K562 (cell line): ENCODE data around the gene FILIP1. TPM values are rescaled to one million over a fixed set of nuclear protein-coding genes. Genes with fewer than 3 reads are reported as not detected.

Experiments used
- ATAC-seq: fragments of 200-7000 bp; cut with Tn5 transposase; 3 replicates; pipeline ENCODE4 v1.9.1; 2020; ENCODE audit warnings: moderate library complexity
- BruUV-seq: library from RNA; stranded (reverse); fragments of 400-500 nt; replicated peaks from 2 replicates; lab custom pipeline; 2021; lab: Mats Ljungman, UMichigan
- CTCF ChIA-PET: fragments of 300-600 bp; formaldehyde crosslinking; extraction: SDS; loops from one replicate; lab custom pipeline; 2021; ENCODE audit warnings: low intra/inter-chr PET ratio; lab: Yijun Ruan, JAX
- POLR2A ChIA-PET: fragments of 300-600, 350-650 bp; sonication (Branson Sonifier 250); formaldehyde crosslinking; extraction: SDS; loops from one replicate; lab custom pipeline; 2021; ENCODE audit warnings: antibody characterized with exemption, inconsistent platforms; lab: Yijun Ruan, JAX
- DNase-seq, 4 experiments: peaks; one replicate each; pipeline versions ENCODE4 v3.0.0 to v3.0.0-alpha.2; 2011 to 2018; ENCODE audit warnings: low spot score in 3 of 4, mixed read lengths in 3 of 4; ENCODE audit errors: extremely low read depth in 1 of 4
- FAIRE-seq: peaks from 2 replicates; lab custom pipeline; 2011; peaks lifted over from hg19 to GRCh38; lab: Jason Lieb, UNC
- H2AFZ ChIP-seq: 2 replicates; pipeline ENCODE4 v1.6.0; 2011; ENCODE audit warnings: low read depth, low read length, control low read depth, inconsistent platforms
- H3K27ac ChIP-seq: fragments of 200-600 bp; 3 replicates; pipeline ENCODE4 v1.8.0; 2011; ENCODE audit warnings: low read depth, mild to moderate bottlenecking, control low read depth, inconsistent platforms, low read length, moderate library complexity, mixed read lengths; ENCODE audit errors: extremely low read depth
- H3K27me3 ChIP-seq, 2 experiments: fragments of 300-600 bp in 1 of 2; 2 replicates in 1 of 2; 3 replicates in 1 of 2; pipeline versions ENCODE4 v1.6.0 to v1.8.0; 2011; ENCODE audit warnings: inconsistent platforms in 2 of 2, low read length in 2 of 2, mild to moderate bottlenecking in 1 of 2, mixed read lengths in 1 of 2, moderate library complexity in 1 of 2; ENCODE audit not compliant: control insufficient read depth in 2 of 2, insufficient read depth in 2 of 2
- H3K36me3 ChIP-seq: fragments of 300-600 bp; 3 replicates; pipeline ENCODE4 v1.8.0; 2011; ENCODE audit warnings: mild to moderate bottlenecking, low read length, inconsistent platforms; ENCODE audit not compliant: control insufficient read depth, insufficient read depth
- H3K4me1 ChIP-seq, 2 experiments: fragments of 200-600 bp in 1 of 2; replicated peaks in 1 of 2; 2 replicates in 1 of 2; 3 replicates in 1 of 2; pipeline versions ENCODE4 v1.5.1 to v1.8.0; 2011; ENCODE audit warnings: inconsistent platforms in 2 of 2, low read length in 2 of 2, mild to moderate bottlenecking in 1 of 2, mixed read lengths in 1 of 2, moderate library complexity in 1 of 2; ENCODE audit not compliant: control insufficient read depth in 2 of 2, insufficient read depth in 2 of 2
- H3K4me2 ChIP-seq: 2 replicates; pipeline ENCODE4 v1.6.1; 2011; ENCODE audit warnings: low read length, control low read depth, inconsistent platforms, mixed read lengths; ENCODE audit not compliant: insufficient read depth
- H3K4me3 ChIP-seq: fragments of 200-600 bp; sonication (generic), shearing (Covaris generic); 2 replicates; pipeline ENCODE4 v1.5.1; 2016; ENCODE audit warnings: control low read depth, inconsistent platforms
- H3K79me2 ChIP-seq: fragments of 200-600 bp; 3 replicates; pipeline ENCODE4 v1.8.0; 2011; ENCODE audit warnings: low read length, inconsistent platforms; ENCODE audit not compliant: control insufficient read depth, insufficient read depth
- H3K9ac ChIP-seq, 2 experiments: 2 replicates each; pipeline versions ENCODE4 v1.6.0 to v1.6.1; 2011; ENCODE audit warnings: low read depth in 2 of 2, low read length in 2 of 2, control low read depth in 1 of 2, inconsistent platforms in 1 of 2, mild to moderate bottlenecking in 1 of 2, mixed read lengths in 1 of 2; ENCODE audit not compliant: insufficient read depth in 1 of 2
- H3K9me1 ChIP-seq: one replicate; pipeline ENCODE4 v1.6.0; 2011; ENCODE audit warnings: inconsistent platforms, mild to moderate bottlenecking, low read length, moderate library complexity; ENCODE audit not compliant: control insufficient read depth, insufficient read depth
- H3K9me3 ChIP-seq: replicated peaks from 2 replicates; pipeline ENCODE4 v1.5.1; 2011; ENCODE audit warnings: low read depth, low read length, inconsistent platforms; ENCODE audit not compliant: control insufficient read depth, insufficient read depth
- H4K20me1 ChIP-seq: replicated peaks from 2 replicates; pipeline ENCODE4 v1.6.1; 2011; ENCODE audit warnings: low read length, inconsistent platforms, mixed read lengths; ENCODE audit not compliant: control insufficient read depth, insufficient read depth
- CBFB ChIP-seq: sonication (generic); formaldehyde crosslinking; IDR thresholded peaks from 2 replicates; pipeline ENCODE4 v1.4.0; 2020; ENCODE audit warnings: mild to moderate bottlenecking, missing genetic modification reagents
- CHD1 ChIP-seq: fragments of 200-600 bp; sonication (generic); IDR thresholded peaks from one replicate; pipeline ENCODE4 v1.6.1; 2012; ENCODE audit warnings: mild to moderate bottlenecking, moderate library complexity, low read length, inconsistent platforms
- DEAF1 ChIP-seq: fragments of 450-650 bp; formaldehyde crosslinking; IDR thresholded peaks from 2 replicates; pipeline ENCODE4 v1.4.0; 2020; ENCODE audit warnings: mild to moderate bottlenecking, moderate library complexity
- EP300 ChIP-seq: IDR thresholded peaks from 2 replicates; pipeline ENCODE4 v1.6.1; 2012; ENCODE audit warnings: low read length, improper control_type of control experiment
- GATAD2B ChIP-seq: fragments of 450-650 bp; IDR thresholded peaks from 2 replicates; pipeline ENCODE4 v1.6.1; 2017; ENCODE audit warnings: mild to moderate bottlenecking, borderline replicate concordance
- LCOR ChIP-seq: sonication (generic); formaldehyde crosslinking; IDR thresholded peaks from 2 replicates; pipeline ENCODE4 v1.8.0; 2022; ENCODE audit warnings: mild to moderate bottlenecking, missing genetic modification reagents
- NR3C1 ChIP-seq: sonication (generic); formaldehyde crosslinking; IDR thresholded peaks from 2 replicates; pipeline ENCODE4 v1.8.1; 2022; ENCODE audit warnings: missing genetic modification reagents
- POLR2A ChIP-seq: fragments of 450-650 bp; conservative IDR thresholded peaks from 2 replicates; pipeline ENCODE4 v1.6.1; 2016
- POLR2B ChIP-seq: fragments of 450-650 bp; IDR thresholded peaks from 2 replicates; pipeline ENCODE4 v1.6.1; 2018; ENCODE audit warnings: low read depth; ENCODE audit not compliant: partially characterized antibody
- RAD21 ChIP-seq, 2 experiments: fragments of 250-450 bp in 1 of 2; fragments of 450-650 bp in 1 of 2; sonication (Bioruptor Pico) in 1 of 2; formaldehyde crosslinking in 1 of 2; IDR thresholded peaks in 1 of 2; conservative IDR thresholded peaks in 1 of 2; 2 replicates each; pipeline versions ENCODE4 v1.4.0 to v1.8.0; 2020 to 2022; ENCODE audit warnings: mild to moderate bottlenecking in 2 of 2, moderate library complexity in 1 of 2
- RBBP5 ChIP-seq: fragments of 200-600 bp; sonication (generic); IDR thresholded peaks from 2 replicates; pipeline ENCODE4 v1.6.1; 2012; ENCODE audit warnings: borderline replicate concordance, mild to moderate bottlenecking, low read length, control low read depth, inconsistent platforms; ENCODE audit not compliant: insufficient read depth, poor library complexity, severe bottlenecking
- SETDB1 ChIP-seq: IDR thresholded peaks from one replicate; pipeline ENCODE4 v1.6.1; 2012; ENCODE audit warnings: low read length, control low read depth, inconsistent platforms
- STAT6 ChIP-seq: sonication (generic); formaldehyde crosslinking; IDR thresholded peaks from 2 replicates; pipeline ENCODE4 v1.8.1; 2023; ENCODE audit warnings: mild to moderate bottlenecking, missing genetic modification reagents
- TAF1 ChIP-seq: IDR thresholded peaks from 2 replicates; pipeline ENCODE4 v1.6.1; 2011; ENCODE audit warnings: mild to moderate bottlenecking, low read length, moderate library complexity; ENCODE audit not compliant: insufficient read depth, control insufficient read depth, severe bottlenecking; ENCODE audit errors: extremely low read depth
- TCF7L2 ChIP-seq: fragments of 150-350 bp; IDR thresholded peaks from 2 replicates; pipeline ENCODE4 v1.6.1; 2016; ENCODE audit warnings: low read depth, mild to moderate bottlenecking, low read length, moderate library complexity
- ZNF12 ChIP-seq: sonication (generic); formaldehyde crosslinking; IDR thresholded peaks from 2 replicates; pipeline ENCODE4 v1.4.0; 2020; ENCODE audit warnings: mild to moderate bottlenecking, missing genetic modification reagents
- ZNF143 ChIP-seq: sonication (generic); formaldehyde crosslinking; IDR thresholded peaks from 2 replicates; pipeline ENCODE4 v1.9.0; 2022; ENCODE audit warnings: mild to moderate bottlenecking, missing genetic modification reagents
- ZNF311 ChIP-seq: fragments of 250-450 bp; sonication (Bioruptor Pico); IDR thresholded peaks from 2 replicates; pipeline ENCODE4 v1.4.0; 2020; ENCODE audit warnings: mild to moderate bottlenecking, moderate library complexity
- ZNF384 ChIP-seq: IDR thresholded peaks from 2 replicates; pipeline ENCODE4 v1.6.1; 2012; ENCODE audit warnings: low read depth, low read length, improper control_type of control experiment
- WGBS: fragments of 100-300 bp; shearing (Covaris generic); methylation state at CpG from one replicate; pipeline ENCODE4 v1.1.6; 2016; ENCODE audit warnings: low coverage, mixed read lengths; ENCODE audit not compliant: insufficient coverage; ENCODE audit errors: missing lambda C conversion rate; 5-methylcytosine and 5-hydroxymethylcytosine counted together
- in situ Hi-C: fragments of 300-500 bp; cut with MboI; formaldehyde crosslinking; loops from 4 replicates; pipeline ENCODE4 v1.15.0; 2018; ENCODE audit warnings: inconsistent platforms, mixed read lengths
- intact Hi-C: fragments of 100-400 bp; cut with micrococcal nuclease; formaldehyde crosslinking; loops from 2 replicates; pipeline ENCODE4 v1.14.2; 2022
- polyA plus RNA-seq, 8 experiments: library from polyadenylated mRNA; depleted of rRNA in 4 of 8; stranded (reverse) in 5 of 8; unstranded in 3 of 8; fragments of >200 nt; fragmentation: Nextera tagmentation in 2 of 8; fragmentation: Illumina TruSeq in 1 of 8; extraction: Ambion mirVana in 2 of 8; extraction: Trizol in 1 of 8; gene quantifications; 2 replicates each; pipeline versions ENCODE4 v1.2.1 to v1.2.3, GENCODE V29; 2011 to 2014; ENCODE audit warnings: inconsistent platforms in 1 of 8, missing spikeins in 1 of 8
- total RNA-seq, 7 experiments: library from RNA; depleted of rRNA in 6 of 7; stranded (reverse); fragments of >200 nt in 6 of 7; fragmentation: Illumina TruSeq in 2 of 7; extraction: Trizol in 2 of 7; gene quantifications; 2 replicates each; pipeline versions ENCODE4 v1.2.1 to v1.2.3, GENCODE V29; 2011 to 2021; ENCODE audit warnings: low replicate concordance in 1 of 7

Gene FILIP1
- total and polyA plus RNA-seq, 9 of the 15 experiments (the other 6 are each of a cell fraction or from before 2014, with no cell fraction given) = 0.03 to 0.25 (median 0.10) TPM; not detected in 1

GRCh38 chr6:75308250-75308988, 185.2 kb downstream of the FILIP1 start:
- CTCF ChIA-PET = no interaction called here
- WGBS = under 1% methylated on average over 11 of the region's 11 CpGs
- H3K4me2 ChIP-seq = no peak overlapping the region

More at GRCh38 chr6:75308250-75308988, 185.2 kb downstream of the FILIP1 start:
- H3K9ac ChIP-seq = no peak overlapping the region
- DNase-seq (no peak), FAIRE-seq (no peak), ATAC-seq (no peak)
- H3K9me3 ChIP-seq = no peaks in the 10 kb centered on the region
- TF ChIP-seq ZNF12 (CRISPR knock-in tag) = no peak
- no peak for TF ChIP-seq SETDB1
- TF ChIP-seq CBFB (CRISPR knock-in tag) = no peak
- no peak for TF ChIP-seq NR3C1
- no peak for TF ChIP-seq ZNF384
- no peak for TF ChIP-seq DEAF1 (CRISPR knock-in tag)
- TF ChIP-seq RAD21 (CRISPR knock-in tag; conservative IDR thresholded peaks at IDR 0.05 in 1 of 2, IDR thresholded peaks at IDR 0.05 in 1 of 2) = no peak
- TF ChIP-seq POLR2A = no peak
- TF ChIP-seq TCF7L2 = no peak
- no peak for TF ChIP-seq STAT6 (CRISPR knock-in tag)
- TF ChIP-seq RBBP5 = no peak
- TF ChIP-seq ZNF143 = no peak
- no peak for TF ChIP-seq EP300
- TF ChIP-seq ZNF311 = no peak
- TF ChIP-seq CHD1 = no peak
- no peak for TF ChIP-seq POLR2B
- TF ChIP-seq TAF1 = no peak
- TF ChIP-seq LCOR = no peak
- TF ChIP-seq GATAD2B = no peak
- POLR2A ChIA-PET = no interaction called here
- H3K9me1 ChIP-seq = no peaks in the 10 kb centered on the region
- no peaks in the 10 kb centered on the region for H3K4me1 ChIP-seq
- H3K36me3 ChIP-seq = no peaks in the 10 kb centered on the region
- peaks cover 19% of the 10 kb centered on the region in 2 experiments for H3K27me3 ChIP-seq
- no peak overlapping the region for H3K27ac ChIP-seq
- no peaks in the 10 kb centered on the region for H4K20me1 ChIP-seq
- intact Hi-C loops (no loop called here), in situ Hi-C loops (no loop called here)
- H2AFZ ChIP-seq = no peak overlapping the region
- BruUV-seq = no TSS peak
- no peak overlapping the region for H3K4me3 ChIP-seq
- H3K79me2 ChIP-seq = no peaks in the 10 kb centered on the region
